ENCODE data around the gene THTPA. TPM values are rescaled to one million over a fixed set of nuclear protein-coding genes. Genes with fewer than 3 reads are reported as not detected.
A peak's percentile ranks its signal among the peaks of the same experiment; 100 is the strongest.

THTPA gene
- total and polyA plus RNA-seq, 2 of the 13 experiments (the other 11 are each of a cell fraction or from before 2014, with no cell fraction given): 7.4 to 8.7 TPM

GRCh38 chr14:23551266-23552028 is 4.6 kb upstream of the THTPA start, which contains the start of gene ZFHX2 (continued):
- 0 out of 2 replicates have a peak, but pooled peaks have one; percentile 46 for TF ChIP-seq GTF3A (CRISPR knock-in tag; conservative IDR thresholded peaks at IDR 0.05)
- peak; percentile 87 for TF ChIP-seq ZBTB7A (CRISPR knock-in tag; IDR thresholded peaks at IDR 0.05)
- peak; percentile 13 to 41; a peak in 1 of 4 replicates for TF ChIP-seq NR2F1 (CRISPR knock-in tag; IDR thresholded peaks at IDR 0.05)
- no peak for TF ChIP-seq CBX2 (IDR thresholded peaks at IDR 0.05; ENCODE audit: low read depth, low read length)
- peak; percentile 86; the same call in 1 of the 2 replicates for TF ChIP-seq CBX2 (CRISPR knock-in tag; IDR thresholded peaks at IDR 0.05; ENCODE audit: low read depth)
- TF ChIP-seq NCOA2 (CRISPR knock-in tag; IDR thresholded peaks at IDR 0.05): 0 out of 2 replicates have a peak, but pooled peaks have one; percentile 9
- no peak for TF ChIP-seq HMG20A (CRISPR knock-in tag; IDR thresholded peaks at IDR 0.05; ENCODE audit: borderline replicate concordance)
- peak; percentile 55; the same call in 1 of the 2 replicates for TF ChIP-seq BRCA1 (CRISPR knock-in tag; IDR thresholded peaks at IDR 0.05)
- TF ChIP-seq SRSF4 (IDR thresholded peaks at IDR 0.05; ENCODE audit: low read depth, low read length, poor library complexity, severe bottlenecking): no peak
- TF ChIP-seq CEBPG (CRISPR knock-in tag; IDR thresholded peaks at IDR 0.05): peak; percentile 46; the same call in 1 of the 2 replicates
- peak; percentile 93 for TF ChIP-seq ZNF143 (CRISPR knock-in tag; IDR thresholded peaks at IDR 0.05)
- TF ChIP-seq ZNF768 (CRISPR knock-in tag; IDR thresholded peaks at IDR 0.05): peak; percentile 56; the same call in 1 of the 2 replicates
- TF ChIP-seq AHDC1 (CRISPR knock-in tag; IDR thresholded peaks at IDR 0.05; ENCODE audit: borderline replicate concordance): peak; percentile 76; the same call in 1 of the 2 replicates
- 0 out of 2 replicates have a peak, but pooled peaks have one; percentile 33 for TF ChIP-seq ZNF674 (CRISPR knock-in tag; IDR thresholded peaks at IDR 0.05; ENCODE audit: low read depth)
- peak; percentile 50; the same call in 1 of the 2 replicates for TF ChIP-seq ZNF276 (CRISPR knock-in tag; IDR thresholded peaks at IDR 0.05; ENCODE audit: low read depth)
- 0 out of 2 replicates have a peak, but pooled peaks have one; percentile 16 for TF ChIP-seq ZNF589 (CRISPR knock-in tag; conservative IDR thresholded peaks at IDR 0.05)
- no peak for TF ChIP-seq ZSCAN22 (CRISPR knock-in tag; IDR thresholded peaks at IDR 0.05)
- no peak for TF ChIP-seq GLMP (CRISPR knock-in tag; IDR thresholded peaks at IDR 0.05; ENCODE audit: borderline replicate concordance)
- no peak for TF ChIP-seq IKZF1 (IDR thresholded peaks at IDR 0.05)
- TF ChIP-seq MED1 (CRISPR knock-in tag; IDR thresholded peaks at IDR 0.05): peak; percentile 68
- TF ChIP-seq ZFP37 (CRISPR knock-in tag; IDR thresholded peaks at IDR 0.05; ENCODE audit: borderline replicate concordance): peak; percentile 86; the same call in 1 of the 2 replicates
- TF ChIP-seq ZNF367 (CRISPR knock-in tag; IDR thresholded peaks at IDR 0.05; ENCODE audit: borderline replicate concordance): 0 out of 2 replicates have a peak, but pooled peaks have one; percentile 35

Measured in HepG2 (cell line).